H9 (cell line): ENCODE data around the gene JADE2. TPM values are rescaled to one million over a fixed set of nuclear protein-coding genes. Genes with fewer than 3 reads are reported as not detected.

Experiments used
- DNase-seq: peaks from one replicate; pipeline ENCODE4 v3.0.0-alpha.2; 2017
- H2AFZ ChIP-seq: one replicate; pipeline ENCODE4 v1.6.1; 2013; ENCODE audit warnings: mild to moderate bottlenecking, low read length, control low read depth, moderate library complexity
- H2AK5ac ChIP-seq: 2 replicates; pipeline ENCODE4 v1.6.1; 2013; ENCODE audit warnings: low read length, control low read depth, mixed read lengths; ENCODE audit not compliant: insufficient read length
- H2BK120ac ChIP-seq: one replicate; pipeline ENCODE4 v1.6.1; 2013; ENCODE audit warnings: low read depth, mild to moderate bottlenecking, low read length, control low read depth, inconsistent platforms; ENCODE audit not compliant: poor library complexity, severe bottlenecking
- H2BK12ac ChIP-seq: 2 replicates; pipeline ENCODE4 v1.6.1; 2013; ENCODE audit warnings: low read length, control low read depth, mixed read lengths, low read depth; ENCODE audit not compliant: insufficient read length
- H2BK15ac ChIP-seq: 2 replicates; pipeline ENCODE4 v1.6.1; 2013; ENCODE audit warnings: low read depth, low read length, control low read depth
- H2BK20ac ChIP-seq: one replicate; pipeline ENCODE4 v1.6.1; 2013; ENCODE audit warnings: low read depth, mild to moderate bottlenecking, low read length, control low read depth, inconsistent platforms; ENCODE audit not compliant: poor library complexity, severe bottlenecking
- H2BK5ac ChIP-seq: 2 replicates; pipeline ENCODE4 v1.6.1; 2013; ENCODE audit warnings: low read length, control low read depth, mixed read lengths; ENCODE audit not compliant: insufficient read length
- H3K14ac ChIP-seq: 2 replicates; pipeline ENCODE4 v1.6.1; 2013; ENCODE audit warnings: low read length, control low read depth; ENCODE audit not compliant: insufficient read depth
- H3K18ac ChIP-seq: 2 replicates; pipeline ENCODE4 v1.6.1; 2013; ENCODE audit warnings: low read depth, mild to moderate bottlenecking, mixed read lengths, low read length, control low read depth; ENCODE audit not compliant: insufficient read length
- H3K23ac ChIP-seq: 2 replicates; pipeline ENCODE4 v1.6.1; 2013; ENCODE audit warnings: low read length, control low read depth, mixed read lengths, low read depth; ENCODE audit not compliant: insufficient read length
- H3K23me2 ChIP-seq: 2 replicates; pipeline ENCODE4 v1.6.1; 2013; ENCODE audit warnings: low read depth, mild to moderate bottlenecking, mixed read lengths, low read length, control low read depth; ENCODE audit not compliant: insufficient read length, poor library complexity, severe bottlenecking
- H3K27ac ChIP-seq: 2 replicates; pipeline ENCODE4 v1.5.1; 2013; ENCODE audit warnings: low read length, control low read depth, mixed read lengths, low read depth; ENCODE audit not compliant: insufficient read length
- H3K27me3 ChIP-seq: 2 replicates; pipeline ENCODE4 v1.6.1; 2013; ENCODE audit warnings: low read length, control low read depth, inconsistent platforms; ENCODE audit not compliant: insufficient read depth
- H3K4ac ChIP-seq: 2 replicates; pipeline ENCODE4 v1.6.1; 2013; ENCODE audit warnings: low read depth, mild to moderate bottlenecking, control low read depth, inconsistent platforms, low read length, moderate library complexity
- H3K4me1 ChIP-seq: 2 replicates; pipeline ENCODE4 v1.6.1; 2013; ENCODE audit warnings: low read length, control low read depth, inconsistent platforms; ENCODE audit not compliant: insufficient read depth
- H3K4me2 ChIP-seq: 2 replicates; pipeline ENCODE4 v1.6.1; 2013; ENCODE audit warnings: low read length, control low read depth, mixed read lengths; ENCODE audit not compliant: insufficient read length, insufficient read depth
- H3K56ac ChIP-seq: 2 replicates; pipeline ENCODE4 v1.6.1; 2013; ENCODE audit warnings: low read depth, mild to moderate bottlenecking, mixed read lengths, low read length, control low read depth; ENCODE audit not compliant: insufficient read length
- H3K79me1 ChIP-seq: 2 replicates; pipeline ENCODE4 v1.6.1; 2013; ENCODE audit warnings: low read depth, mild to moderate bottlenecking, moderate library complexity, low read length, control low read depth, inconsistent platforms; ENCODE audit not compliant: insufficient read depth, poor library complexity, severe bottlenecking
- H3K79me2 ChIP-seq: 2 replicates; pipeline ENCODE4 v1.6.1; 2013; ENCODE audit warnings: low read length, control low read depth, inconsistent platforms; ENCODE audit not compliant: insufficient read depth
- H3K9ac ChIP-seq: 2 replicates; pipeline ENCODE4 v1.6.1; 2013; ENCODE audit warnings: low read length, control low read depth, mixed read lengths; ENCODE audit not compliant: insufficient read length; ENCODE audit errors: extremely low read depth
- H3K9me3 ChIP-seq: one replicate; pipeline ENCODE4 v1.6.1; 2013; ENCODE audit warnings: low read depth, low read length, inconsistent platforms; ENCODE audit not compliant: control insufficient read depth
- H3T11ph ChIP-seq: one replicate; pipeline ENCODE4 v1.6.1; 2013; ENCODE audit warnings: mild to moderate bottlenecking, low read length, control low read depth, inconsistent platforms
- H4K20me1 ChIP-seq: one replicate; pipeline ENCODE4 v1.6.1; 2013; ENCODE audit not compliant: control insufficient read depth, insufficient read length, insufficient read depth
- H4K5ac ChIP-seq: 2 replicates; pipeline ENCODE4 v1.6.1; 2013; ENCODE audit warnings: low read depth, mild to moderate bottlenecking, mixed read lengths, low read length, control low read depth; ENCODE audit not compliant: insufficient read length
- H4K8ac ChIP-seq: replicated peaks from 2 replicates; pipeline ENCODE4 v1.6.1; 2013; ENCODE audit warnings: low read length, control low read depth, mixed read lengths, low read depth; ENCODE audit not compliant: insufficient read length
- H4K91ac ChIP-seq: 2 replicates; pipeline ENCODE4 v1.6.1; 2013; ENCODE audit warnings: low read depth, mild to moderate bottlenecking, moderate library complexity, mixed read lengths, low read length, control low read depth; ENCODE audit not compliant: insufficient read length
- H3K27ac Mint-ChIP-seq, 3 experiments: 2 replicates in 2 of 3; 3 replicates in 1 of 3; pipeline ENCODE4 v1.8.0; 2020 to 2021; ENCODE audit warnings: mixed read lengths in 3 of 3, mild to moderate bottlenecking in 1 of 3, moderate library complexity in 1 of 3
- H3K27me3 Mint-ChIP-seq: 2 replicates; pipeline ENCODE4 v1.8.0; 2021; ENCODE audit warnings: low read depth, mild to moderate bottlenecking, moderate library complexity, mixed read lengths
- H3K36me3 Mint-ChIP-seq, 3 experiments: 2 replicates in 2 of 3; 3 replicates in 1 of 3; pipeline ENCODE4 v1.8.0; 2020 to 2021; ENCODE audit warnings: low read depth in 3 of 3, mixed read lengths in 3 of 3; ENCODE audit not compliant: insufficient read depth in 1 of 3
- H3K4me1 Mint-ChIP-seq, 2 experiments: 2 replicates each; pipeline ENCODE4 v1.8.0; 2020; ENCODE audit warnings: mixed read lengths in 2 of 2
- H3K4me3 Mint-ChIP-seq, 2 experiments: 2 replicates in 1 of 2; 3 replicates in 1 of 2; pipeline ENCODE4 v1.8.0; 2020 to 2021; ENCODE audit warnings: mild to moderate bottlenecking in 2 of 2, mixed read lengths in 2 of 2, moderate library complexity in 1 of 2
- H3K9me3 Mint-ChIP-seq, 2 experiments: 2 replicates in 1 of 2; 3 replicates in 1 of 2; pipeline ENCODE4 v1.8.0; 2020; ENCODE audit warnings: mild to moderate bottlenecking in 2 of 2, mixed read lengths in 2 of 2, moderate library complexity in 1 of 2
- WGBS: extraction: QIAGEN DNeasy Blood & Tissue Kit; methylation state at CpG from one replicate; pipeline ENCODE4 v1.1.7; 2013; ENCODE audit warnings: missing lambda C conversion rate, low lambda C conversion rate, mixed read lengths; ENCODE audit not compliant: insufficient read length; ENCODE audit errors: extremely low coverage; 5-methylcytosine and 5-hydroxymethylcytosine counted together
- total RNA-seq: library from RNA; stranded (reverse); gene quantifications from 2 replicates; pipeline ENCODE4 v1.2.1, GENCODE V29; 2021
- TF ChIP-seq, protein P1 (sequence below): fragments of 200-600 bp; sonication (generic); conservative IDR thresholded peaks from 3 replicates; pipeline ENCODE4 v1.8.0; 2021; ENCODE audit warnings: antibody characterized with exemption, mild to moderate bottlenecking

JADE2 gene
- total RNA-seq, 1 experiment from 2014 or later: 99.7 TPM

DNA sequence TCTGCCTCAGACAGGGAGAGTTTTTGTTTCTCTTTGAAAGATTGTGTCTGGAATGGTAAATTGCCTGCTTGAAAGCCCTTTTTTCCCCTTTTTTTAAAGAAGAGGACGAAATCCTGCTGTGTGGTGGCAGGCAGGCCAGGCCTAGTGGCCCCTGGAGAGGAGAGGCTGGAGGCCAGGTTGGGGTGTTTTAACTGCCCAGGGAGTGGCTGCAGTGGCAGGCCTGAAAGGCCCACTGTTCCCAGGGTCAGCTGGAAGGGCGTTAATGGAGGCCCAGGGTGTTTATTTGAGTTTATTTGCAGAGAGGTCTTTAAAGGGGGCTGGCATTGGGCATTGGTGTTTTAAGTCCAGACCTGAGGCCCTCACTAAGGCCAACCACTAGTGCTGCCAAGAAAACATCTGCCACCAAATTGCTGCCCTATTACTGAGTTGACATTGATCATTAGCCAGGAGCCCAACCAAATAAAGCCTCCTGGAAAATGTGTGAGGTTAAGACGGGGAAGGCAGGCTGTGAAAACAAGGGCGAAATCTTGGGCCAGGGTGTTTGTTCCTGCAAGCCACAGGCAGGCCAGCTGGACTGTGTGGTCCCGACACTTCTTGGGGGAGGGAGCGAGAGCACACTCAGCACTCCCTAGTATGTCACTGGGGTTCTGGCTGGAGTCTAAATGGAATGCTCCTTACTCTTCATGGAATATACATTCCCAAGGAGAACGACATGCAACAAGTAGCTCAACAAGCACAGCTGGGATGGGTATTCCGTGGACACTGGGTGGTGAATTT, 5.0 kb downstream of the JADE2 start:
- Histone ChIP-seq H3K27ac (no peak overlapping the region), H4K91ac (no peak overlapping the region), H3K14ac (no peak overlapping the region; the same call in 1 of the 2 replicates), H2BK5ac (no peak overlapping the region), H3K79me1 (peaks cover 7% of the 10 kb centered on the region), H3K9ac (no peak overlapping the region), H4K8ac (no peak overlapping the region), H3K23ac (no peak overlapping the region), H3K4me1 (peaks cover 6% of the 10 kb centered on the region), H3K56ac (no peak overlapping the region), H3K9me3 (no peaks in the 10 kb centered on the region), H3T11ph (no peak overlapping the region), H3K18ac (no peak overlapping the region), H3K4ac (no peak overlapping the region), H2BK12ac (no peak overlapping the region), H2BK20ac (no peak overlapping the region), H3K79me2 (peaks cover 48% of the 10 kb centered on the region; the same call in 1 of the 2 replicates), H3K23me2 (peaks cover 11% of the 10 kb centered on the region), H2BK120ac (no peak overlapping the region), H3K4me2 (no peak overlapping the region), H4K20me1 (no peaks in the 10 kb centered on the region), H4K5ac (no peak overlapping the region), H2BK15ac (no peak overlapping the region; the same call in 1 of the 2 replicates), H2AFZ (no peak overlapping the region), H2AK5ac (no peak overlapping the region), H3K27me3 (no peaks in the 10 kb centered on the region)
- Mint-ChIP-seq H3K9me3 (no peaks in the 10 kb centered on the region), H3K4me1 (peaks cover 64 to 65% of the 10 kb centered on the region in 2 experiments), H3K4me3 (0 out of 5 replicates have a peak overlapping the region, but pooled peaks of 1 of the 2 experiments have one; percentile 16), H3K36me3 (peaks cover 0 to 7% (median 0%) of the 10 kb centered on the region in 3 experiments; a peak in 3 of 7 replicates), H3K27me3 (no peaks in the 10 kb centered on the region), H3K27ac (peak overlapping the region in 2 of 3 experiments; percentile 76 to 81; a peak in 4 of 7 replicates)
- TF ChIP-seq, protein P1, sequence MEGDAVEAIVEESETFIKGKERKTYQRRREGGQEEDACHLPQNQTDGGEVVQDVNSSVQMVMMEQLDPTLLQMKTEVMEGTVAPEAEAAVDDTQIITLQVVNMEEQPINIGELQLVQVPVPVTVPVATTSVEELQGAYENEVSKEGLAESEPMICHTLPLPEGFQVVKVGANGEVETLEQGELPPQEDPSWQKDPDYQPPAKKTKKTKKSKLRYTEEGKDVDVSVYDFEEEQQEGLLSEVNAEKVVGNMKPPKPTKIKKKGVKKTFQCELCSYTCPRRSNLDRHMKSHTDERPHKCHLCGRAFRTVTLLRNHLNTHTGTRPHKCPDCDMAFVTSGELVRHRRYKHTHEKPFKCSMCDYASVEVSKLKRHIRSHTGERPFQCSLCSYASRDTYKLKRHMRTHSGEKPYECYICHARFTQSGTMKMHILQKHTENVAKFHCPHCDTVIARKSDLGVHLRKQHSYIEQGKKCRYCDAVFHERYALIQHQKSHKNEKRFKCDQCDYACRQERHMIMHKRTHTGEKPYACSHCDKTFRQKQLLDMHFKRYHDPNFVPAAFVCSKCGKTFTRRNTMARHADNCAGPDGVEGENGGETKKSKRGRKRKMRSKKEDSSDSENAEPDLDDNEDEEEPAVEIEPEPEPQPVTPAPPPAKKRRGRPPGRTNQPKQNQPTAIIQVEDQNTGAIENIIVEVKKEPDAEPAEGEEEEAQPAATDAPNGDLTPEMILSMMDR: no peak
- WGBS: no CpG with 5 or more reads among the region's 8 CpGs
- DNase-seq: no peak
